SK-N-SH (cell line): ENCODE measurements around the gene EN2. TPM values are rescaled to one million over a fixed set of nuclear protein-coding genes. Genes with fewer than 3 reads are reported as not detected.

Experiments
- CTCF ChIA-PET: fragments of 300-600, 350-600 bp; formaldehyde crosslinking; extraction: SDS; loops from one replicate; lab custom pipeline; 2021; lab: Yijun Ruan, JAX
- POLR2A ChIA-PET: fragments of 350-600 bp; sonication (Branson Sonifier 250); formaldehyde crosslinking; extraction: SDS; loops from one replicate; lab custom pipeline; 2020; ENCODE audit warnings: antibody characterized with exemption, inconsistent platforms; lab: Yijun Ruan, JAX
- DNase-seq: peaks from one replicate; pipeline ENCODE4 v3.0.0; 2012
- H2AFZ ChIP-seq: fragments of 200-600 bp; sonication (generic); 2 replicates; pipeline ENCODE4 v1.8.1; 2016; ENCODE audit warnings: antibody characterized with exemption, mild to moderate bottlenecking, low read depth
- H3F3A ChIP-seq: fragments of 200-600 bp; sonication (generic); replicated peaks from 2 replicates; pipeline ENCODE3; 2016; ENCODE audit warnings: antibody characterized with exemption, mild to moderate bottlenecking; ENCODE audit not compliant: insufficient read depth
- H3K27ac ChIP-seq, 2 experiments: fragments of 200-500 bp in 1 of 2; fragments of 200-600 bp in 1 of 2; sonication (Bioruptor generic) in 1 of 2; sonication (generic), shearing (Covaris generic) in 1 of 2; 2 replicates each; pipeline versions ENCODE4 v1.5.1 to v1.6.1; 2014 to 2016; ENCODE audit warnings: low read depth in 2 of 2, inconsistent platforms in 1 of 2, low read length in 1 of 2, mild to moderate bottlenecking in 1 of 2, mixed read lengths in 1 of 2
- H3K27me3 ChIP-seq: fragments of 200-600 bp; sonication (generic), shearing (Covaris generic); 2 replicates; pipeline ENCODE4 v1.6.1; 2016; ENCODE audit warnings: mixed run types; ENCODE audit not compliant: insufficient read depth
- H3K36me3 ChIP-seq, 2 experiments: fragments of 200-500 bp in 1 of 2; fragments of 200-600 bp in 1 of 2; sonication (Bioruptor generic) in 1 of 2; sonication (generic) in 1 of 2; replicated peaks in 1 of 2; 2 replicates each; pipeline versions ENCODE3 to v1.5.1; 2014 to 2016; ENCODE audit warnings: low read length in 1 of 2, mild to moderate bottlenecking in 1 of 2; ENCODE audit not compliant: insufficient read depth in 2 of 2, control insufficient read depth in 1 of 2
- H3K4me1 ChIP-seq, 2 experiments: fragments of 200-500 bp in 1 of 2; fragments of 200-600 bp in 1 of 2; sonication (Bioruptor generic) in 1 of 2; sonication (generic), shearing (Covaris generic) in 1 of 2; 2 replicates each; pipeline versions ENCODE4 v1.5.1 to v1.6.1; 2014 to 2016; ENCODE audit warnings: low read depth in 1 of 2, low read length in 1 of 2, mixed run types in 1 of 2; ENCODE audit not compliant: insufficient read depth in 2 of 2, control insufficient read depth in 1 of 2
- H3K4me2 ChIP-seq: fragments of 200-600 bp; sonication (generic), shearing (Covaris generic); 2 replicates; pipeline ENCODE4 v1.6.1; 2017; ENCODE audit warnings: mixed run types
- H3K4me3 ChIP-seq, 2 experiments: fragments of 200-500 bp in 1 of 2; fragments of 200-600 bp in 1 of 2; sonication (Bioruptor generic) in 1 of 2; sonication (generic), shearing (Covaris generic) in 1 of 2; 2 replicates each; pipeline versions ENCODE4 v1.5.1 to v1.8.1; 2014 to 2016; ENCODE audit warnings: low read depth in 2 of 2, inconsistent platforms in 1 of 2, low read length in 1 of 2, mild to moderate bottlenecking in 1 of 2, mixed read lengths in 1 of 2, moderate library complexity in 1 of 2
- H3K79me2 ChIP-seq: fragments of 200-600 bp; sonication (generic); 2 replicates; pipeline ENCODE4 v1.8.1; 2017; ENCODE audit warnings: mild to moderate bottlenecking; ENCODE audit not compliant: insufficient read depth
- H3K9ac ChIP-seq: fragments of 200-600 bp; sonication (generic); 2 replicates; pipeline ENCODE4 v1.6.1; 2017; ENCODE audit warnings: mixed run types
- H3K9me2 ChIP-seq: fragments of 200-600 bp; sonication (generic); 2 replicates; pipeline ENCODE4 v1.6.1; 2017; ENCODE audit warnings: mixed run types
- H3K9me3 ChIP-seq: fragments of 200-600 bp; sonication (generic); 2 replicates; pipeline ENCODE4 v1.6.1; 2017; ENCODE audit warnings: mixed run types, mild to moderate bottlenecking, moderate library complexity
- H4K20me1 ChIP-seq: fragments of 200-600 bp; sonication (generic); 2 replicates; pipeline ENCODE4 v1.6.1; 2017; ENCODE audit warnings: mild to moderate bottlenecking, mixed run types; ENCODE audit not compliant: insufficient read depth
- CHD2 ChIP-seq: fragments of 150-350 bp; IDR thresholded peaks from 2 replicates; pipeline ENCODE4 v1.6.1; 2018; ENCODE audit warnings: low read length; ENCODE audit not compliant: partially characterized antibody
- CTCF ChIP-seq: fragments of 200-600 bp; sonication (generic); IDR thresholded peaks from 2 replicates; pipeline ENCODE4 v1.6.1; 2017; ENCODE audit warnings: antibody characterized with exemption, mild to moderate bottlenecking, moderate library complexity
- FOSL2 ChIP-seq: IDR thresholded peaks from 2 replicates; pipeline ENCODE4 v1.4.0; 2012; ENCODE audit warnings: low read depth, mild to moderate bottlenecking, moderate library complexity, borderline replicate concordance
- FOXM1 ChIP-seq: IDR thresholded peaks from 2 replicates; pipeline ENCODE4 v1.4.0; 2012; ENCODE audit warnings: low read depth, mild to moderate bottlenecking
- MEF2A ChIP-seq: IDR thresholded peaks from 2 replicates; pipeline ENCODE4 v1.4.0; 2012; ENCODE audit warnings: low read depth, borderline replicate concordance
- MXI1 ChIP-seq: IDR thresholded peaks from 2 replicates; pipeline ENCODE4 v1.6.1; 2012; ENCODE audit warnings: mild to moderate bottlenecking, low read depth, low read length, improper control_type of control experiment
- NFIC ChIP-seq: IDR thresholded peaks from 2 replicates; pipeline ENCODE4 v1.4.0; 2012; ENCODE audit warnings: borderline replicate concordance
- PBX3 ChIP-seq: IDR thresholded peaks from 2 replicates; pipeline ENCODE4; 2012
- RAD21 ChIP-seq: IDR thresholded peaks from 2 replicates; pipeline ENCODE4 v1.6.1; 2012; ENCODE audit warnings: mild to moderate bottlenecking, low read length
- RCOR1 ChIP-seq: fragments of 150-350 bp; IDR thresholded peaks from 2 replicates; pipeline ENCODE4 v1.6.1; 2017; ENCODE audit warnings: antibody characterized with exemption, low read length
- RFX5 ChIP-seq: IDR thresholded peaks from 2 replicates; pipeline ENCODE4 v1.6.1; 2012; ENCODE audit warnings: mild to moderate bottlenecking, improper control_type of control experiment, low read length
- SIN3A ChIP-seq: IDR thresholded peaks from 2 replicates; pipeline ENCODE4 v1.6.1; 2012; ENCODE audit warnings: low read depth, mild to moderate bottlenecking, low read length, moderate library complexity, borderline replicate concordance
- SMC3 ChIP-seq: IDR thresholded peaks from 2 replicates; pipeline ENCODE4 v1.6.1; 2012; ENCODE audit warnings: low read depth, low read length, improper control_type of control experiment
- USF1 ChIP-seq: IDR thresholded peaks from 2 replicates; pipeline ENCODE4 v1.4.0; 2012; ENCODE audit warnings: low read depth, borderline replicate concordance
- YY1 ChIP-seq: IDR thresholded peaks from 2 replicates; pipeline ENCODE4 v1.4.0; 2012; ENCODE audit warnings: low read depth, mild to moderate bottlenecking
- WGBS: methylation state at CpG from one replicate; pipeline ENCODE4 v1.1.6; 2017; ENCODE audit warnings: low lambda C conversion rate; 5-methylcytosine and 5-hydroxymethylcytosine counted together
- polyA plus RNA-seq, 3 experiments: library from polyadenylated mRNA; depleted of rRNA; stranded (reverse); fragments of >200 nt; gene quantifications; 2 replicates each; pipeline ENCODE4 v1.2.3, GENCODE V29; 2012

EN2 gene
- polyA plus RNA-seq, 1 of the 3 experiments (the other 2 are of a cell fraction), result 0.02 TPM

- peak overlapping the region; percentile 93; the same call in 1 of the 2 replicates for H3K4me2 ChIP-seq
- peaks cover 96% of the 10 kb centered on the region for H3K27me3 ChIP-seq
- H3K4me3 ChIP-seq, result peak overlapping the region in 1 of 2 experiments; percentile 64; a peak in 1 of 4 replicates
Measured at GRCh38 chr7:155455776-155456737, 1.9 kb upstream of the EN2 start.

More at GRCh38 chr7:155455776-155456737, 1.9 kb upstream of the EN2 start:
- peak; percentile 51 for DNase-seq
- H3K4me1 ChIP-seq, result peaks cover 8% of the 10 kb centered on the region in 2 experiments; a peak in 3 of 4 replicates
- no peaks in the 10 kb centered on the region for H3F3A ChIP-seq
- 11% methylated on average over 25 of the region's 27 CpGs for WGBS
- H4K20me1 ChIP-seq, result peaks cover 17% of the 10 kb centered on the region
- TF ChIP-seq RAD21, result no peak
- no peak for TF ChIP-seq NFIC
- no peak for TF ChIP-seq RFX5
- no peak for TF ChIP-seq SMC3
- no peak for TF ChIP-seq CTCF
- TF ChIP-seq YY1, result no peak
- no peak for TF ChIP-seq FOXM1
- no peak for TF ChIP-seq RCOR1
- no peak for TF ChIP-seq PBX3
- TF ChIP-seq USF1, result no peak
- TF ChIP-seq SIN3A, result no peak
- TF ChIP-seq FOSL2, result no peak
- TF ChIP-seq CHD2, result no peak
- TF ChIP-seq MEF2A, result no peak
- TF ChIP-seq MXI1, result no peak
- no peaks in the 10 kb centered on the region for H3K9me2 ChIP-seq
- no peaks in the 10 kb centered on the region for H3K9me3 ChIP-seq
- no peak overlapping the region for H3K27ac ChIP-seq
- ChIA-PET POLR2A (no interaction called here), CTCF (interaction anchor here (1.0 to 1.5 kb wide), 6 partner anchors 10 to 313 kb away, joined by 3 to 5 read pairs (median 4); no protein-coding TSS in a partner anchor)
- no peaks in the 10 kb centered on the region for H3K79me2 ChIP-seq
- H3K36me3 ChIP-seq, result no peaks in the 10 kb centered on the region
- peak overlapping the region; percentile 74; the same call in 1 of the 2 replicates for H2AFZ ChIP-seq
- no peak overlapping the region for H3K9ac ChIP-seq
